Testis (tissue), 3 donors: ENCODE results near the gene AP5S1. TPM values are rescaled to one million over a fixed set of nuclear protein-coding genes. Genes with fewer than 3 reads are reported as not detected.

Experiments
- DNase-seq: peaks from one replicate; pipeline ENCODE4 v3.0.0-alpha.2; 2019
- H3K27ac ChIP-seq, 2 donors: fragments of 200-600 bp; sonication (generic); one replicate each; pipeline ENCODE4 v1.5.1; 2019
- H3K27me3 ChIP-seq: fragments of 200-600 bp; sonication (generic); one replicate; pipeline ENCODE4 v1.5.1; 2019
- H3K36me3 ChIP-seq: fragments of 200-600 bp; sonication (generic); one replicate; pipeline ENCODE4 v1.5.1; 2017; ENCODE audit warnings: low read depth; ENCODE audit errors: missing control alignments
- H3K4me1 ChIP-seq: fragments of 200-600 bp; sonication (generic); one replicate; pipeline ENCODE4 v1.5.1; 2019
- H3K4me3 ChIP-seq, 2 donors: fragments of 200-600 bp; sonication (generic); one replicate each; pipeline ENCODE4 v1.5.1; 2017 to 2019
- H3K9me3 ChIP-seq: fragments of 200-600 bp; sonication (generic); one replicate; pipeline ENCODE4 v1.5.1; 2017
- CTCF ChIP-seq, 3 experiments: fragments of 450-650 bp in 2 of 3; fragments of 200-600 bp in 1 of 3; sonication (generic) in 1 of 3; IDR thresholded peaks; one replicate each; pipeline ENCODE4 v1.5.1; 2016 to 2019; ENCODE audit warnings: antibody characterized with exemption in 3 of 3, mild to moderate bottlenecking in 2 of 3, moderate library complexity in 1 of 3
- POLR2A ChIP-seq: fragments of 450-650 bp; IDR thresholded peaks from one replicate; pipeline ENCODE4 v1.6.1; 2017; ENCODE audit warnings: antibody characterized with exemption, mild to moderate bottlenecking, moderate library complexity
- whole genome bisulfite sequencing, 2 donors: methylation state at CpG; one replicate each; pipeline ENCODE4 v1.1.5; 2018; 5-methylcytosine and 5-hydroxymethylcytosine counted together
- intact Hi-C: fragments of 100-400 bp; cut with DNase I; formaldehyde crosslinking; loops from one replicate; pipeline ENCODE4 v1.15.1; 2023; ENCODE audit warnings: low total_unique reads
- polyA plus RNA-seq: library from polyadenylated mRNA; stranded (reverse); fragments of 350-450 nt; fragmentation: Illumina TruSeq; extraction: RNeasy Lipid Tissue Mini Kit (QIAGEN cat#74804); gene quantifications from one replicate; pipeline ENCODE4 v1.2.3, GENCODE V29; 2014; ENCODE audit warnings: low read depth, low replicate concordance; ENCODE audit not compliant: insufficient read depth
- total RNA-seq, 2 donors: library from RNA; depleted of rRNA; stranded (reverse); fragments of >200 nt; gene quantifications; one replicate each; pipeline ENCODE4 v1.2.3, GENCODE V29; 2016

Gene AP5S1
- total and polyA plus RNA-seq, 3 donors from 2014 or later, result 25.9 to 26.6 (median 26.0) TPM

GRCh38 chr20:3854462-3854871 lies 34.1 kb downstream of the AP5S1 start:
- 72 to 81% methylated on average over 4 of the region's 4 CpGs for WGBS, 2 donors
- Histone ChIP-seq H3K36me3 (no peaks in the 10 kb centered on the region), H3K4me1 (no peaks in the 10 kb centered on the region), H3K27me3 (no peaks in the 10 kb centered on the region), H3K9me3 (no peaks in the 10 kb centered on the region), H3K4me3 (no peak overlapping the region), H3K27ac (no peak overlapping the region)
- intact Hi-C loops, result no loop called here
- TF ChIP-seq CTCF (IDR thresholded peaks at IDR 0.05) (no peak), POLR2A (no peak)
- no peak for DNase-seq

GRCh38 chr20:3857405-3857804 lies 37.1 kb downstream of the AP5S1 start:
- intact Hi-C loops, result no loop called here
- Histone ChIP-seq H3K4me3 (no peak overlapping the region), H3K9me3 (no peaks in the 10 kb centered on the region), H3K27ac (no peak overlapping the region), H3K4me1 (no peaks in the 10 kb centered on the region), H3K36me3 (no peaks in the 10 kb centered on the region), H3K27me3 (no peaks in the 10 kb centered on the region)
- no peak for TF ChIP-seq CTCF (IDR thresholded peaks at IDR 0.05)
- no peak for TF ChIP-seq POLR2A
- DNase-seq, result no peak
- 84 to 86% methylated on average over 14 of the region's 14 CpGs for WGBS, 2 donors

GRCh38 chr20:3858689-3859088 lies 38.3 kb downstream of the AP5S1 start:
- no peak overlapping the region for H3K4me3 ChIP-seq
- H3K4me1 ChIP-seq, result no peaks in the 10 kb centered on the region
- H3K27me3 ChIP-seq, result no peaks in the 10 kb centered on the region
- TF ChIP-seq CTCF (IDR thresholded peaks at IDR 0.05) (no peak), POLR2A (no peak)
- DNase-seq, result no peak
- no peak overlapping the region for H3K27ac ChIP-seq
- intact Hi-C loops, result no loop called here
- WGBS, 2 donors, result 96% methylated on average over 6 of the region's 6 CpGs
- no peaks in the 10 kb centered on the region for H3K36me3 ChIP-seq
- H3K9me3 ChIP-seq, result no peaks in the 10 kb centered on the region

- no peaks in the 10 kb centered on the region for H3K4me1 ChIP-seq
Measured at GRCh38 chr20:3861191-3861590, 40.8 kb downstream of the AP5S1 start.

More at GRCh38 chr20:3861191-3861590, 40.8 kb downstream of the AP5S1 start:
- H3K36me3 ChIP-seq, result no peaks in the 10 kb centered on the region
- TF ChIP-seq POLR2A (no peak), CTCF (IDR thresholded peaks at IDR 0.05) (no peak)
- 93 to 97% methylated on average over 7 of the region's 7 CpGs for WGBS, 2 donors
- intact Hi-C loops, result no loop called here
- no peak for DNase-seq
- H3K27ac ChIP-seq, result no peak overlapping the region
- no peak overlapping the region for H3K4me3 ChIP-seq
- no peaks in the 10 kb centered on the region for H3K27me3 ChIP-seq
- no peaks in the 10 kb centered on the region for H3K9me3 ChIP-seq
